DND-41 (cell line): Measurements from ENCODE around the gene SLIT1.
A peak's percentile ranks its signal among the peaks of the same experiment; 100 is the strongest.

Source experiments
- ATAC-seq: fragments of 200-7000 bp; cut with Tn5 transposase; 3 replicates; pipeline ENCODE4 v1.9.1; 2021; ENCODE audit warnings: low read depth; ENCODE audit not compliant: insufficient read depth
- DNase-seq: peaks from one replicate; pipeline ENCODE4 v3.0.0-alpha.2; 2020
- H2AFZ ChIP-seq: 2 replicates; pipeline ENCODE4 v1.6.0; 2012; ENCODE audit warnings: low read depth, low read length
- H3K27ac ChIP-seq: 2 replicates; pipeline ENCODE4 v1.5.1; 2012; ENCODE audit warnings: low read length, inconsistent platforms
- H3K27me3 ChIP-seq: fragments of 200-600 bp; sonication (generic); 2 replicates; pipeline ENCODE4 v1.6.0; 2012; ENCODE audit warnings: low read length, mild to moderate bottlenecking, inconsistent platforms; ENCODE audit not compliant: insufficient read depth, poor library complexity
- H3K36me3 ChIP-seq: 2 replicates; pipeline ENCODE4 v1.5.1; 2012; ENCODE audit warnings: low read length, inconsistent platforms; ENCODE audit not compliant: insufficient read depth
- H3K4me1 ChIP-seq: 2 replicates; pipeline ENCODE4 v1.5.1; 2012; ENCODE audit warnings: mild to moderate bottlenecking, low read length; ENCODE audit not compliant: insufficient read depth
- H3K4me2 ChIP-seq: 2 replicates; pipeline ENCODE4 v1.6.0; 2012; ENCODE audit warnings: mild to moderate bottlenecking, moderate library complexity, low read length, inconsistent platforms; ENCODE audit not compliant: insufficient read depth
- H3K4me3 ChIP-seq, 2 experiments: fragments of 200-600 bp in 1 of 2; shearing (Covaris generic) in 1 of 2; 2 replicates each; pipeline ENCODE4 v1.5.1; 2012 to 2016; ENCODE audit warnings: inconsistent platforms in 2 of 2, low read length in 2 of 2, mild to moderate bottlenecking in 2 of 2, low read depth in 1 of 2, moderate library complexity in 1 of 2
- H3K79me2 ChIP-seq: 2 replicates; pipeline ENCODE4 v1.6.0; 2012; ENCODE audit warnings: low read length, inconsistent platforms; ENCODE audit not compliant: insufficient read depth
- H3K9ac ChIP-seq: 2 replicates; pipeline ENCODE4 v1.6.0; 2012; ENCODE audit warnings: low read depth, mild to moderate bottlenecking, inconsistent platforms, low read length, moderate library complexity
- H3K9me3 ChIP-seq: 2 replicates; pipeline ENCODE4 v1.5.1; 2012; ENCODE audit warnings: low read length, moderate library complexity, mild to moderate bottlenecking, inconsistent platforms; ENCODE audit not compliant: insufficient read depth, severe bottlenecking
- H4K20me1 ChIP-seq: 2 replicates; pipeline ENCODE4 v1.6.0; 2012; ENCODE audit warnings: low read length; ENCODE audit not compliant: insufficient read depth
- CTCF ChIP-seq: IDR thresholded peaks from 2 replicates; pipeline ENCODE4 v1.5.1; 2012; ENCODE audit warnings: borderline replicate concordance, low read length, moderate library complexity, mild to moderate bottlenecking; ENCODE audit not compliant: poor library complexity, severe bottlenecking; ENCODE audit errors: extremely low read depth
- EZH2 ChIP-seq: IDR thresholded peaks from 3 replicates; pipeline ENCODE4 v1.6.1; 2012; ENCODE audit warnings: borderline replicate concordance, low read depth, mild to moderate bottlenecking, moderate library complexity, low read length, inconsistent platforms; ENCODE audit not compliant: severe bottlenecking

SLIT1 gene

GRCh38 chr10:97163781-97164501 lies 21.8 kb downstream of the SLIT1 start:
- no peak overlapping the region for H3K9ac ChIP-seq
- no peaks in the 10 kb centered on the region for H3K9me3 ChIP-seq
- no peaks in the 10 kb centered on the region for H3K79me2 ChIP-seq
- DNase-seq (peak; percentile 71), ATAC-seq (peak; percentile 72)
- H3K4me3 ChIP-seq = no peak overlapping the region
- no peak overlapping the region for H3K27ac ChIP-seq
- no peak overlapping the region for H3K4me2 ChIP-seq
- TF ChIP-seq CTCF = no peak
- TF ChIP-seq EZH2 = no peak
- H3K27me3 ChIP-seq = peaks cover 7% of the 10 kb centered on the region
- no peak overlapping the region for H2AFZ ChIP-seq
- H3K4me1 ChIP-seq = no peaks in the 10 kb centered on the region
- no peaks in the 10 kb centered on the region for H3K36me3 ChIP-seq
- H4K20me1 ChIP-seq = 0 out of 2 replicates have a peak, but pooled peaks cover 2% of the 10 kb centered on the region

- H4K20me1 ChIP-seq = no peaks in the 10 kb centered on the region
- no peaks in the 10 kb centered on the region for H3K79me2 ChIP-seq
- H3K9ac ChIP-seq = no peak overlapping the region
- H3K9me3 ChIP-seq = no peaks in the 10 kb centered on the region
- no peaks in the 10 kb centered on the region for H3K36me3 ChIP-seq
- H2AFZ ChIP-seq = no peak overlapping the region
- peak; percentile 23; the same call in 2 of the 3 replicates for ATAC-seq
- H3K4me1 ChIP-seq = no peaks in the 10 kb centered on the region
- no peak overlapping the region for H3K27ac ChIP-seq
- H3K4me3 ChIP-seq = no peak overlapping the region
- TF ChIP-seq CTCF (no peak), EZH2 (no peak)
- H3K27me3 ChIP-seq = peaks cover 4% of the 10 kb centered on the region
- no peak overlapping the region for H3K4me2 ChIP-seq
- no peak for DNase-seq
Observed at GRCh38 chr10:97163181-97163580, 22.6 kb downstream of the SLIT1 start.

- Histone ChIP-seq H4K20me1 (no peaks in the 10 kb centered on the region), H3K27ac (no peak overlapping the region), H3K79me2 (no peaks in the 10 kb centered on the region), H3K27me3 (peaks cover 4% of the 10 kb centered on the region), H3K4me3 (no peak overlapping the region), H3K9me3 (no peaks in the 10 kb centered on the region), H3K4me2 (no peak overlapping the region), H3K9ac (no peak overlapping the region), H3K36me3 (no peaks in the 10 kb centered on the region), H2AFZ (no peak overlapping the region), H3K4me1 (no peaks in the 10 kb centered on the region)
- TF ChIP-seq CTCF = no peak
- no peak for TF ChIP-seq EZH2
- ATAC-seq (no peak), DNase-seq (no peak)
Observed at GRCh38 chr10:97159646-97160305, 26.0 kb downstream of the SLIT1 start.
